DOHH2 (cell line): ENCODE measurements around the gene NOL9.

ENCODE experiments used
- H3F3A ChIP-seq: fragments of 200-600 bp; sonication (generic), shearing (Covaris generic); 2 replicates; pipeline ENCODE4 v1.6.0; 2016; ENCODE audit warnings: antibody characterized with exemption, mild to moderate bottlenecking; ENCODE audit not compliant: control insufficient read depth, insufficient read depth
- H3K27ac ChIP-seq: fragments of 200-600 bp; sonication (generic); 2 replicates; pipeline ENCODE4 v1.5.1; 2014; ENCODE audit warnings: low read depth, mild to moderate bottlenecking, low read length, moderate library complexity
- H3K27me3 ChIP-seq: fragments of 200-600 bp; sonication (generic); 2 replicates; pipeline ENCODE4 v1.6.1; 2014; ENCODE audit warnings: mild to moderate bottlenecking, low read length, mixed read lengths; ENCODE audit not compliant: control insufficient read depth
- H3K36me3 ChIP-seq: fragments of 200-600 bp; sonication (generic); 2 replicates; pipeline ENCODE4 v1.6.1; 2014; ENCODE audit warnings: mild to moderate bottlenecking, low read length, moderate library complexity, mixed read lengths; ENCODE audit not compliant: control insufficient read depth
- H3K4me1 ChIP-seq: fragments of 200-600 bp; sonication (generic); 2 replicates; pipeline ENCODE4 v1.6.1; 2014; ENCODE audit warnings: mild to moderate bottlenecking, low read length, mixed read lengths; ENCODE audit not compliant: control insufficient read depth
- H3K4me2 ChIP-seq: fragments of 200-600 bp; sonication (generic); 2 replicates; pipeline ENCODE4 v1.6.0; 2014; ENCODE audit warnings: mild to moderate bottlenecking, low read length, moderate library complexity
- H3K4me3 ChIP-seq: fragments of 200-600 bp; sonication (generic); 2 replicates; pipeline ENCODE4 v1.5.1; 2014; ENCODE audit warnings: mild to moderate bottlenecking, low read length, mixed read lengths
- H3K79me2 ChIP-seq: fragments of 200-600 bp; sonication (generic); 2 replicates; pipeline ENCODE4 v1.6.1; 2014; ENCODE audit warnings: mild to moderate bottlenecking, low read length, mixed read lengths; ENCODE audit not compliant: control insufficient read depth
- H3K9me2 ChIP-seq: fragments of 200-600 bp; sonication (generic); replicated peaks from 2 replicates; pipeline ENCODE4 v1.6.1; 2014; ENCODE audit warnings: mild to moderate bottlenecking, low read length, mixed read lengths; ENCODE audit not compliant: control insufficient read depth
- H3K9me3 ChIP-seq: fragments of 200-600 bp; sonication (generic); 2 replicates; pipeline ENCODE4 v1.6.1; 2014; ENCODE audit warnings: antibody characterized with exemption, low read length, mixed read lengths; ENCODE audit not compliant: control insufficient read depth, insufficient read depth
- H4K20me1 ChIP-seq: fragments of 200-600 bp; sonication (generic); 2 replicates; pipeline ENCODE4 v1.6.0; 2014; ENCODE audit warnings: low read depth, mild to moderate bottlenecking, antibody characterized with exemption, low read length, moderate library complexity; ENCODE audit not compliant: control insufficient read depth, insufficient read depth
- CTCF ChIP-seq: fragments of 200-600 bp; sonication (generic); IDR thresholded peaks from one replicate; pipeline ENCODE4 v1.5.1; 2014; ENCODE audit warnings: antibody characterized with exemption, mild to moderate bottlenecking, low read depth, low read length; ENCODE audit not compliant: poor library complexity, severe bottlenecking
- EZH2phosphoT487 ChIP-seq: fragments of 200-600 bp; sonication (generic); IDR thresholded peaks from 2 replicates; pipeline ENCODE4 v1.6.1; 2017; ENCODE audit warnings: borderline replicate concordance, mild to moderate bottlenecking, antibody characterized with exemption, low read length, moderate library complexity, mixed read lengths

Gene NOL9

GRCh38 chr1:6596351-6596750 lies 42.0 kb upstream of the NOL9 start:
- H3K4me3 ChIP-seq: no peak overlapping the region
- H3K27ac ChIP-seq: no peak overlapping the region
- H3F3A ChIP-seq: peaks cover 5% of the 10 kb centered on the region; the same call in 1 of the 2 replicates
- H3K4me1 ChIP-seq: peaks cover 23% of the 10 kb centered on the region
- H4K20me1 ChIP-seq: peaks cover 10% of the 10 kb centered on the region; the same call in 1 of the 2 replicates
- no peaks in the 10 kb centered on the region for H3K9me3 ChIP-seq
- no peak overlapping the region for H3K4me2 ChIP-seq
- peaks cover 13% of the 10 kb centered on the region for H3K27me3 ChIP-seq
- H3K36me3 ChIP-seq: peaks cover 13% of the 10 kb centered on the region; the same call in 1 of the 2 replicates
- H3K9me2 ChIP-seq: no peaks in the 10 kb centered on the region
- no peak for TF ChIP-seq EZH2phosphoT487
- no peak for TF ChIP-seq CTCF
- H3K79me2 ChIP-seq: peaks cover 19% of the 10 kb centered on the region

- Histone ChIP-seq H3F3A (peaks cover 3% of the 10 kb centered on the region; the same call in 1 of the 2 replicates), H4K20me1 (0 out of 2 replicates have a peak, but pooled peaks cover 5% of the 10 kb centered on the region), H3K9me2 (no peaks in the 10 kb centered on the region), H3K9me3 (no peaks in the 10 kb centered on the region), H3K79me2 (peaks cover 7% of the 10 kb centered on the region), H3K27me3 (peaks cover under 1% of the 10 kb centered on the region), H3K4me3 (no peak overlapping the region), H3K4me1 (peaks cover 11% of the 10 kb centered on the region), H3K4me2 (no peak overlapping the region), H3K27ac (no peak overlapping the region), H3K36me3 (peaks cover 20% of the 10 kb centered on the region)
- TF ChIP-seq CTCF (no peak), EZH2phosphoT487 (no peak)
Measured at GRCh38 chr1:6594977-6595740, 40.8 kb upstream of the NOL9 start.

- H3K27ac ChIP-seq: no peak overlapping the region
- peaks cover 33% of the 10 kb centered on the region for H3K36me3 ChIP-seq
- H3K4me2 ChIP-seq: no peak overlapping the region
- H3K27me3 ChIP-seq: no peaks in the 10 kb centered on the region
- H3F3A ChIP-seq: peaks cover 3% of the 10 kb centered on the region; the same call in 1 of the 2 replicates
- TF ChIP-seq CTCF: no peak
- no peak for TF ChIP-seq EZH2phosphoT487
- no peaks in the 10 kb centered on the region for H3K79me2 ChIP-seq
- no peak overlapping the region for H3K4me3 ChIP-seq
- no peaks in the 10 kb centered on the region for H4K20me1 ChIP-seq
- no peaks in the 10 kb centered on the region for H3K9me2 ChIP-seq
- H3K9me3 ChIP-seq: no peaks in the 10 kb centered on the region
- no peaks in the 10 kb centered on the region for H3K4me1 ChIP-seq
Measured at GRCh38 chr1:6593810-6594209, 39.5 kb upstream of the NOL9 start.
